A549 (cell line): ENCODE measurements around the gene DMXL2. TPM values are rescaled to one million over a fixed set of nuclear protein-coding genes. Genes with fewer than 3 reads are reported as not detected.

ENCODE experiments used
- ATAC-seq, 2 experiments: fragments of 200-7000 bp in 1 of 2; fragments of >200 bp in 1 of 2; cut with Nextera tagmentation in 1 of 2; cut with Tn5 transposase in 1 of 2; 3 replicates each; pipeline versions ENCODE4 v1.8.0 to v1.9.1; 2018 to 2020; ENCODE audit warnings: mild to moderate bottlenecking in 1 of 2, moderate library complexity in 1 of 2
- CTCF ChIA-PET: fragments of 300-600 bp; sonication (Branson Sonifier 250); formaldehyde crosslinking; extraction: SDS; loops from one replicate; lab custom pipeline; 2021; ENCODE audit warnings: antibody characterized with exemption, inconsistent platforms; lab: Yijun Ruan, JAX
- POLR2A ChIA-PET: fragments of 350-600 bp; formaldehyde crosslinking; extraction: SDS; loops from one replicate; lab custom pipeline; 2021; ENCODE audit warnings: antibody characterized with exemption, inconsistent platforms; lab: Yijun Ruan, JAX
- DNase-seq, 2 experiments: peaks; one replicate each; pipeline versions ENCODE4 v3.0.0 to v3.0.0-alpha.2; 2011 to 2016; ENCODE audit warnings: low read depth in 1 of 2, low spot score in 1 of 2
- FAIRE-seq: peaks from 2 replicates; lab custom pipeline; 2011; peaks lifted over from hg19 to GRCh38; lab: Jason Lieb, UNC
- H3K27ac ChIP-seq, 2 experiments: fragments of >200 bp; sonication (Bioruptor Twin); formaldehyde crosslinking; 3 replicates each; pipeline ENCODE4 v1.5.1; 2016 to 2017
- H3K4me1 ChIP-seq: fragments of >200 bp; sonication (Bioruptor Twin); formaldehyde crosslinking; 3 replicates; pipeline ENCODE4 v1.6.1; 2016
- H3K4me2 ChIP-seq: fragments of >200 bp; sonication (Bioruptor Twin); formaldehyde crosslinking; 3 replicates; pipeline ENCODE4 v1.6.1; 2016
- H3K4me3 ChIP-seq: fragments of >200 bp; sonication (Bioruptor Twin); formaldehyde crosslinking; 3 replicates; pipeline ENCODE4 v1.5.1; 2016
- H3K9me3 ChIP-seq: fragments of >200 bp; sonication (Bioruptor Twin); formaldehyde crosslinking; 3 replicates; pipeline ENCODE4 v1.6.1; 2016
- POLR2A ChIP-seq: IDR thresholded peaks from 2 replicates; pipeline ENCODE4 v1.6.1; 2012; ENCODE audit warnings: mild to moderate bottlenecking, low read length
- WGBS: methylation state at CpG from one replicate; pipeline ENCODE4 v1.1.6; 2017; ENCODE audit errors: missing lambda C conversion rate; 5-methylcytosine and 5-hydroxymethylcytosine counted together
- polyA plus RNA-seq, 4 experiments: library from polyadenylated mRNA; depleted of rRNA in 3 of 4; stranded (reverse); fragments of >200 nt; fragmentation: RNase III in 1 of 4; extraction: RNeasy Plus Mini Kit Qiagen cat#74134 plus additional on column Dnase treatment in 1 of 4; gene quantifications; 2 replicates in 3 of 4; 3 replicates in 1 of 4; pipeline ENCODE4 v1.2.3, GENCODE V29; 2011 to 2017
- TF ChIP-seq, protein P1 (sequence below): fragments of 450-650 bp; IDR thresholded peaks from 2 replicates; pipeline ENCODE4 v1.6.1; 2014; ENCODE audit warnings: antibody characterized with exemption

The DMXL2 gene
- polyA plus RNA-seq, 2 of the 4 experiments (the other 2 are of a cell fraction), result 25.6 to 50.9 TPM

DNA sequence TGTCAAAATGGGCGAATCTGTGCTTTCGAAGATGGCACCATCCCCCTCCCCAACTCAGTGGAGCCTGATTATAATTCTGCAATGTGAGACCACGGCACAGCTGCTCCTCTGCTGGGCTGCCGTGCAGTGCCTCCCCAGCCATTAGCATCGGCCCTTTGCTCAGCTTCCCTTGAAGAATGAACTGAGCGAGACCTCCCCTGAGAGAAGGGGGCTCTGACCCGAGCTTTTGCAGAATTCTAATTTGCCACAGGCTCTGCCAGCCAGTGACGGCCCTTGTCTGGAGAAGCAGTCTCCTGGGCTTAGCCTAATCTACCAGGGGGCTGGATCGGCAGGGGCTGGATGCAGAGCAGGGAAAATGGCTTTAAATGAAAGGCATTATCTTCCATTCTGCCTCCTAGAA, 223.9 kb downstream of the DMXL2 start:
- WGBS, result 44% methylated on average over 9 of the region's 9 CpGs
- no peak for DNase-seq
- Histone ChIP-seq H3K4me1 (no peaks in the 10 kb centered on the region), H3K9me3 (no peaks in the 10 kb centered on the region), H3K4me2 (no peak overlapping the region), H3K27ac (no peak overlapping the region), H3K4me3 (no peak overlapping the region)
- FAIRE-seq, result no peak
- CTCF ChIA-PET, result interaction anchor here (1.0 to 11.3 kb wide), 6 partner anchors 11 to 237 kb away, joined by 3 to 131 read pairs (median 36); no protein-coding TSS in a partner anchor
- TF ChIP-seq, protein P1, sequence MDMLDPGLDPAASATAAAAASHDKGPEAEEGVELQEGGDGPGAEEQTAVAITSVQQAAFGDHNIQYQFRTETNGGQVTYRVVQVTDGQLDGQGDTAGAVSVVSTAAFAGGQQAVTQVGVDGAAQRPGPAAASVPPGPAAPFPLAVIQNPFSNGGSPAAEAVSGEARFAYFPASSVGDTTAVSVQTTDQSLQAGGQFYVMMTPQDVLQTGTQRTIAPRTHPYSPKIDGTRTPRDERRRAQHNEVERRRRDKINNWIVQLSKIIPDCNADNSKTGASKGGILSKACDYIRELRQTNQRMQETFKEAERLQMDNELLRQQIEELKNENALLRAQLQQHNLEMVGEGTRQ, result no peak
- TF ChIP-seq POLR2A, result no peak
- POLR2A ChIA-PET, result no interaction called here
- no peak for ATAC-seq

Other genes starting within 250 kb of the DMXL2 start
- 0.03 TPM in 1 of 2 replicates, not detected in the other for gene SCG3, start 58.7 kb upstream of the DMXL2 start, polyA plus RNA-seq (2011; rRNA removed)
- 0.03 TPM in 1 of 3 replicates, not detected in the others for gene SCG3, start 58.7 kb upstream of the DMXL2 start, polyA plus RNA-seq (2017; fragmentation: RNase III; extraction: RNeasy Plus Mini Kit Qiagen cat#74134 plus additional on column Dnase treatment)
- 29.2 and 32.1 TPM in 2 replicates for gene LYSMD2, start 114.9 kb upstream of the DMXL2 start, polyA plus RNA-seq (2011; rRNA removed)
- gene LYSMD2, start 114.9 kb upstream of the DMXL2 start, polyA plus RNA-seq (2017; fragmentation: RNase III; extraction: RNeasy Plus Mini Kit Qiagen cat#74134 plus additional on column Dnase treatment), result 16.9 to 18.5 TPM (median 18.3 TPM) in 3 replicates
- gene TMOD2, start 128.8 kb upstream of the DMXL2 start, polyA plus RNA-seq (2011; rRNA removed), result 2.5 and 2.8 TPM in 2 replicates
- 1.6 to 2.1 TPM (median 2.0 TPM) in 3 replicates for gene TMOD2, start 128.8 kb upstream of the DMXL2 start, polyA plus RNA-seq (2017; fragmentation: RNase III; extraction: RNeasy Plus Mini Kit Qiagen cat#74134 plus additional on column Dnase treatment)
- 93.2 and 111 TPM in 2 replicates for gene TMOD3, start 206.9 kb upstream of the DMXL2 start, polyA plus RNA-seq (2011; rRNA removed)
- 55.5 to 57.8 TPM (median 57.5 TPM) in 3 replicates for gene TMOD3, start 206.9 kb upstream of the DMXL2 start, polyA plus RNA-seq (2017; fragmentation: RNase III; extraction: RNeasy Plus Mini Kit Qiagen cat#74134 plus additional on column Dnase treatment)